GM23248 (cell line): Measurements from ENCODE around the gene DERA.

Experiments
- EZH2 ChIP-seq: fragments of 200-600 bp; sonication (generic); IDR thresholded peaks from 2 replicates; pipeline ENCODE4 v1.6.1; 2018; ENCODE audit warnings: antibody characterized with exemption, mild to moderate bottlenecking; ENCODE audit not compliant: insufficient read depth, poor library complexity, severe bottlenecking
- EZH2phosphoT487 ChIP-seq: fragments of 200-600 bp; sonication (generic); IDR thresholded peaks from 2 replicates; pipeline ENCODE4 v1.6.1; 2018; ENCODE audit warnings: antibody characterized with exemption, moderate library complexity, mild to moderate bottlenecking, low read depth; ENCODE audit not compliant: insufficient read depth

DNA sequence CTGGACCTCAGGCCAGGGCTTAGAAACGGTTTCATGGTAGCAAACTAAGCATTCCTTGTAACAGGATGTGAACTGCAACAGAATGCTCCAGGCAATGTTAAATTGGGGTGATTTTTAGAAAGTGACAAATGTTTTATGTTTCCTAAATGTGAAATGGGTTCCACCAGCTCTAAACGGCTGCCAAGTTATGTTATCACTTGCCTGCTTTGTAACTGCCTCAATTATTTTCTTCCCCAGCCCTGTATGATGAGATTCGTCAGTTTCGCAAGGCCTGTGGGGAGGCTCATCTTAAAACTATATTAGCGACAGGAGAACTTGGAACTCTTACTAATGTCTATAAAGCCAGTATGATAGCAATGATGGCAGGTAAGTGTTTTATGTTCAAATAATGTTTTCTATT, 70.9 kb downstream of the DERA start:
- TF ChIP-seq EZH2phosphoT487 (no peak), EZH2 (no peak)
